ENCODE results near the gene LMF2.
"Not testable (repeated sequence)": the region's sequence is repeated elsewhere in the genome, so short reads cannot be mapped to it uniquely, and the experiment has no call there.

Gene LMF2

GRCh38 chr22:50522806-50523438 lies 15.4 kb upstream of the LMF2 start:
- DNase-seq = no peak

GRCh38 chr22:50522208-50522805 lies 14.8 kb upstream of the LMF2 start:
- no peak for DNase-seq

GRCh38 chr22:50521710-50522109 lies 14.2 kb upstream of the LMF2 start:
- no peak for DNase-seq

GRCh38 chr22:50520826-50521453 lies 13.4 kb upstream of the LMF2 start:
- no peak for DNase-seq

GRCh38 chr22:50520184-50520583 lies 12.7 kb upstream of the LMF2 start:
- not testable (repeated sequence) for DNase-seq

GRCh38 chr22:50519151-50519550 lies 11.6 kb upstream of the LMF2 start:
- no peak for DNase-seq

- no peak for DNase-seq
Observed at GRCh38 chr22:50518606-50519005, 11.1 kb upstream of the LMF2 start.

GRCh38 chr22:50517495-50518260 lies 10.2 kb upstream of the LMF2 start:
- DNase-seq = no peak

GRCh38 chr22:50516891-50517290 lies 9.4 kb upstream of the LMF2 start:
- DNase-seq = no peak

- DNase-seq = no peak
Observed at GRCh38 chr22:50516068-50516467, 8.6 kb upstream of the LMF2 start.

GRCh38 chr22:50513175-50513574 lies 5.7 kb upstream of the LMF2 start:
- DNase-seq = no peak

- DNase-seq = no peak
Observed at GRCh38 chr22:50508897-50509296, 1.4 kb upstream of the LMF2 start.

GRCh38 chr22:50507991-50508884 lies 736 bp upstream of the LMF2 start, which contains the start of gene NCAPH2:
Gene NCAPH2 (plus strand): TSS chr22:50508224. CDS start chr22:50508338, 114 bp downstream.
- DNase-seq = no peak

- peak; percentile 22 for DNase-seq
Observed at GRCh38 chr22:50506611-50507420, 686 bp downstream of the LMF2 start.

GRCh38 chr22:50505776-50506610 lies 1.5 kb downstream of the LMF2 start:
- DNase-seq = no peak

GRCh38 chr22:50505276-50505775 lies 2.2 kb downstream of the LMF2 start:
- no peak for DNase-seq

- no peak for DNase-seq
Observed at GRCh38 chr22:50504369-50505211, 2.9 kb downstream of the LMF2 start.

GRCh38 chr22:50503475-50504145 lies 3.9 kb downstream of the LMF2 start:
- DNase-seq = no peak
